NCI-H2227 treated with DMSO at 0.1 percent for 48 hours (cell line): ENCODE data around the gene PARP4.
A peak's percentile ranks its signal among the peaks of the same experiment; 100 is the strongest.
"Not testable (repeated sequence)": the region's sequence is repeated elsewhere in the genome, so short reads cannot be mapped to it uniquely, and the experiment has no call there.

Experiments
- DNase-seq: peaks from one replicate; lab custom pipeline; 2025; lab: John Stamatoyannopoulos, UW

Gene PARP4

GRCh38 chr13:24512197-24512907, at the start of gene PARP4:
TSS of gene PARP4 (minus strand) at chr13:24512778. CDS start at chr13:24503776, 9,002 bp downstream.
- DNase-seq, result peak; percentile 17

- not testable (repeated sequence) for DNase-seq
These were observed 48.1 kb upstream of the PARP4 start for GRCh38 chr13:24560579-24561187.

DNA sequence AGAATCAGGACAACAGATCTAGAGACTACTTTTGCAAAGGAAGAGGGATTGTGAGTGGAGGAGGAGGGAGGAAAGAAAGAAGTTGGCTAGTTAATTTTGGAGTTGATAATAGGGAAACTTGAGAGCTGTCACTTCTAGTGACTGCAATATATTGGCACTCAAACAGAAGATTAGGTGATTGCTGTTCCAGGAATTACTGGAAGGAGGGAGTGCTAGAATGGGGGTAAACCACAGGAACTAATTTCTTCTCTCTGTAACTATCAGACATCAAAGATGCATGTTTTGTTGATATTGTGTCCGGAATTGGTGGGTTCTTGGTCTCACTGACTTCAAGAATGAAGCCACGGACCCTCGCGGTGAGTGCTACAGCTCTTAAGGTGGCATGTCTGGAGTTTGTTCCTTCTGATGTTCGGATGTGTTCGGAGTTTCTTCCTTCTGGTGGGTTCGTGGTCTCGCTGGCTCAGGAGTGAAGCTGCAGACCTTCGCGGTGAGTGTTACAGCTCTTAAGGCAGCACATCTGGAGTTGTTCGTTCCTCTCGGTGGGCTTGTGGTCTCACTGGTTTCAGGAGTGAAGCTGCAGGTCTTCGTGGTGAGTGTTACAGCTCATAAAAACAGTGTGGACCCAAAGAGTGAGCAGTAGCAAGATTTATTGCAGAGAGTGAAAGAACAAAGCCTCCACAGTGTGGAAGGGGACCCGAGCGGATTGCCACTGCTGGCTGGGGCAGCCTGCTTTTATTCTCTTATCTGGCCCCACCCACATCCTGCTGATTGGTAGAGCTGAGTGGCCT, 47.0 kb upstream of the PARP4 start:
- not testable (repeated sequence) for DNase-seq

DNA sequence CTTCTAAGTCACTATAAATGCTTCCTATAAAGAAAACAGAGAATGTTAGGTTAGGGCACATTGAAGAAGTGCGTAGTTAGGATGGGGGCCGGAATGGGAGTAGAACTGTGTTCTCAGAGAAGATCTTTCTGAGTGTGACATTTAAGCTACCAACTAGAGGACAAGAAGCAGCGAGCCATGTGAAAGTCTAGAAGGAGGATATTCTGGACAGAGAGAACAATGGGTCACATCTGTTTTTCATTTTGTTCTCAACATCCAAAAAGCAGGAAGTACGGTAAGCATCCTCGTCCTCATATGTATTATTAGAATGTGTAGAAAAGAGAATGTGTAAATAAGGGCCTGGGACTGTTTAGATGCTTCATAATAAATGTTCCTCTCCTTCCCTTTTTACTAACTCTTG, 44.5 kb upstream of the PARP4 start:
- DNase-seq, result no peak

GRCh38 chr13:24553892-24554291, 41.3 kb upstream of the PARP4 start:
- not testable (repeated sequence) for DNase-seq

- not testable (repeated sequence) for DNase-seq
These were observed 29.1 kb upstream of the PARP4 start for GRCh38 chr13:24541476-24542352.

GRCh38 chr13:24541127-24541475, 28.5 kb upstream of the PARP4 start:
- no peak for DNase-seq

DNA sequence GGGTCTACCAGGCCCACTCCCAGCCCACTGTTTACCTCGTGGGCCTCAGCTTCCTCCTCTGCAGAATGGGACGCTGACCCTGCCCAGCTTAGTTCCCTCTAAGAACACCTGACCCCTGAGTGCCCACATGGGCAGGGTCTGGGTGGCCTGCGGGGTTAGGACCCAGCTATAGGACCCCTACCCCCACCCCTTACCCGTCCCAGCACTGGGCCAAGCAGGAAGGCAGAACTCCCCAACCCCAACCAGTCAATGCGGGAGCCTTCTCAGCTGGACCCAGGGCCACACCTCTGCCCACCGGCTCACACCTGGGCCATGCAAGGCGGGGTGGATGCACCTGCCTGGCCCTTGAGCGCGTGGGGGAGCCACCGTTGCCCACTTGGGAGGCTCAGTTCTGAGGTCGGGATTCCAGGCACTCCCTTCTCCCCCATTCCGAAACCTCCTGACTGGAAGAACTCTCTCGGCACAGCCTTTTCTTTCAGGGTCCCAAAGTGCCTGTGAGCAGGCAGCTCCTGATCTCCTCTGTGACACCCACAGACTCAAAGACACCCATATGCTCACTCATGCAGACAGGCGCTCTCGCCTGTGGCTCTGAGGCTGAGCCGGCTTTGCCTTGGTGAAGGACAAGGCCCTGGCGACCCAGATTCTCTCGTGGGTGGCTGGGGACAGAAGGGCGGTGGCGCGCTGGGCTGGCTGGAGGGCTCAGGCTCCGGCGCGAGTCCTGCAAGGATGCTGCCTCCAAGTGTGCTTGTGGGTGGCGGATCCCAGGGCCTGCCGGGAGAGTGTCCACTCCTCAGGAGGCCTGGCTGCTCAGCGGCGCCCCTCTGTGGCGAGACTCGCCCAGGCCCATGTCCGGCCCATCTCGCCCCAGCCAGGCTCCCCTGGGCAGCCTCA, 27.9 kb upstream of the PARP4 start:
- DNase-seq, result no peak

GRCh38 chr13:24539500-24540165, 27.1 kb upstream of the PARP4 start:
- DNase-seq, result no peak

DNA sequence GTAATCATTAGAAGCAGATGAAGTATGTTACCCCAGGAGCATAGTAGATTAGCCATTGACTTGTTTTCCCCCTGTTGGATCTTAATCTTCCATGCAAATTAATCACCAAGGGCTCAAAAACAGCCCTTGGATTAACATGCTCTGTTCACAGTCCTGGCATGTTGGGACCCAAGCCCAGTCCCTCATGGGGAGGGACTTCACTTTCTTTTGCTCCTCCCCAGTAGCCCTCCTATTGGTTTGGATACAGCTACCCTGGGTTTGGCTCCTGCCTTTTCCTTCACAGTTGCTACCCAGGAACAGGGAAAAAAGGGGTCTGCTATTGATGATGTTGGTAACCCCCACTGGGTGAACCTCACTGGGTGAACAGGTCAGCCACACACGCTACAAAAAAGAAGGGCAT, 16.9 kb upstream of the PARP4 start:
- no peak for DNase-seq

DNA sequence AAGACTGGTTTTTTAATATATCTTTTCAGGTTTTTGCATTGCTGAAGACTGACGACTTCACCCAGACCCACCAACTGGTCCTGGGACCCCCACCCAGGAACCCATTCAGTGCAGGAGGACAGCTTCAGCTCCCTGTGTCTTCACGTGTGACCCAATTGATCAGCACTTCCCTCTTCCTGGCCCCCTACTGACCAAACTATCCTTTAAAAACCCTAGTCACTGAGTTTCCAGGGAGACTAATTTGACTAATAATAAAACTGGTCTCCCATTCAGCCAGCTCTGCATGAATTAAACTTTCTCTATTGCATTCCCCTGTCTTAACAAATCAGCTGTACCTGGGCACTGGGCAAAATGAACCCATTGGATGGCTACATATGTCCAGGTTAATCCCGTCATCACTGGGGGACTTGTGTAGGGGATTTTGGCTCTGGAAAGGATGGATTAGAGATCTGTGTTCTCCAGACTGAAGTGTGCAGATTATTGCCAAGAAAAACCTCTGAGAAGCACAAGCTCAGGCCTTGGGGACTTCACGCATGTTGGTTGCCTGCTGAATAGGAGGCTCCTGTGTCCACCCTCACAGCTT, 16.3 kb upstream of the PARP4 start:
- DNase-seq, result no peak

GRCh38 chr13:24527266-24527775, 14.7 kb upstream of the PARP4 start:
- DNase-seq, result no peak

DNA sequence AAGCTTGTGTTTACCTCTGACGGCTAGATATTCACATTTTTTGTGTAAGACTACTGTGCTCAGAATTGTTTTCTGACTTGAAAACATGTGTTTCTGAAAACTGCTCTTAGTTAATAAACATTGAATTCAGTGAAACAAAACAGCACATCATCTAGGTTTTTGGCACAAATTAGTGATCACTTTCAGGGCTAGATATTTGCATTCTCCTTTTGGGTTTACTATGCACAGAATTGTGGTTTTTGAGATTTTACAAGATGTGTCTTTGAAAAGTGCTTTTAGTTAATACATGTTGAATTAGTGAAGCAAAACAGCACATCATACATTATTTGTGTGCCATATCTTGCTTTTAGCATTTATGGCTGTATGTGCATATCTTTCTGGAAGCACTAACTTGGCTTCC, 8.2 kb upstream of the PARP4 start:
- no peak for DNase-seq

- no peak for DNase-seq
These were observed 4.3 kb upstream of the PARP4 start for GRCh38 chr13:24516919-24517318.

GRCh38 chr13:24512908-24513213, 283 bp upstream of the PARP4 start:
- no peak for DNase-seq

- DNase-seq, result no peak
These were observed 772 bp downstream of the PARP4 start for GRCh38 chr13:24511816-24512196.

DNA sequence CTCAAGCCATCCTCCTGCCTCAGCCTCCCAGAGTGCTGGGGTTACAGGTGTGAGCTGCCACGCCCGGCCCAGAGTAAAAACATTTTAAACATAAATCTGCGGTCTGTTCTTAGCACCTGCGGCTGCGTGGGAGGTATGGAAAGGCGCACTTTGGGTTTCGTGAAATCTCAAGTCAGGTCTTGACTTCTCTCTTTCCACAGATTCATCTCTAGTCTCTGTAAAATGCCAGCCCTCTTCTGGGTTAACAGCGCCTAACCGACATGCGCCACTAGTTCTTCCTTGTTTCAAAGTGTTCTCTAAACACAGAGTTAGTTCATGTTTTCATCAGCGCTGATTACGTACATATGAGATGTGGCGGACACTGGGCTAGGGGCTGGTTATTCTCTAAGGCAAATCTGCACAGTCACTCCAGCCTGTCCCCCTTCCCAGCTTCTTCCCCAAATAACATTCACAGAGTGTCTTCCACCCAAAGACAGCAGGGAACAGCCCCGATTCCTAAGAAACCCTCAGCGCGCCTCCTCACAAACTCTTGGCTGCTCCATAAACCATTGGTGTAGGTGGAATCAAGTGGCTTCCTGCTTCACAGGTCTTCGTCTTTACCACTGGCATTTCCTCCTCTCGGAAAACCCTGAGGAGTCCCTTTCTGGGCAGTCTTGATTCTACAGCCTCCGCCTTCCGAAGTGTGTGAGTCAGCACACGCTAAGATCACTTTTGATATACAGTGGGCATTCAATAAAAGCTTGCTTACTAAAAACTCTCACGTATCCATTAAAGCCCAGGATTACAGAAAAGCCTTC, 1.4 kb downstream of the PARP4 start:
- no peak for DNase-seq

DNA sequence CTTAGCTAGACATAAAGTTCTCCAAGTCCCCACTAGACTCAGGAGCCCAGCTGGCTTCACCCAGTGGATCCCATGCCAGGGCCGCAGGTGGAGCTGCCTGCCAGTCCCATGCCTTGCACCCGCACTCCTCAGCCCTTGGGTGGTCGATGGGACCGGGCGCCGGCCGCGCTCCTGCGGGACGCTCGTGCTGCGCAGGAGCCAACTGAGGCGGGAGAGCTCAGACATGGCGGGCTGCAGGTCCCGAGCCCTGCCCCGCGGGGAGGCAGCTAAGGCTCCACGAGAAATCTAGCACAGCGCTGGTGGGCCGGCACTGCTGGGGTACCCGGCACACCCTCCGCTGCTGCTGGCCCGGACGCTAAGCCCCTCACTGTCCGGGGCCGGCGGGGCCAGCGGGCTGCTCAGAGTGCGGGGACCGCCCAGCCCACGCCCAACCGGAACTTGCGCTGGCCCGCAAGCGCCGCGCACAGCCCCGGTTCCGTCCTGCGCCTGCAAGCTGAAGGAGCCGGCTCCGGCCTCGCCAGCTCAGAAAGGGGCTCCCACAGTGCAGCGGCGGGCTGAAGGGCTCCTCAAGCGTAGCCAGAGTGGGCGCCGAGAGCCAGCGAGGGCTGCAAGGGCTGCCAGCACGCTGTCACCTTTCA, 5.8 kb downstream of the PARP4 start:
- DNase-seq, result no peak

- DNase-seq, result not testable (repeated sequence)
These were observed 6.3 kb downstream of the PARP4 start for GRCh38 chr13:24506283-24506682.
